DOHH2 (cell line): Measurements from ENCODE around the gene DSCAM.

Source experiments
- H3F3A ChIP-seq: fragments of 200-600 bp; sonication (generic), shearing (Covaris generic); 2 replicates; pipeline ENCODE4 v1.6.0; 2016; ENCODE audit warnings: antibody characterized with exemption, mild to moderate bottlenecking; ENCODE audit not compliant: control insufficient read depth, insufficient read depth
- H3K27ac ChIP-seq: fragments of 200-600 bp; sonication (generic); 2 replicates; pipeline ENCODE4 v1.5.1; 2014; ENCODE audit warnings: low read depth, mild to moderate bottlenecking, low read length, moderate library complexity
- H3K27me3 ChIP-seq: fragments of 200-600 bp; sonication (generic); 2 replicates; pipeline ENCODE4 v1.6.1; 2014; ENCODE audit warnings: mild to moderate bottlenecking, low read length, mixed read lengths; ENCODE audit not compliant: control insufficient read depth
- H3K36me3 ChIP-seq: fragments of 200-600 bp; sonication (generic); 2 replicates; pipeline ENCODE4 v1.6.1; 2014; ENCODE audit warnings: mild to moderate bottlenecking, low read length, moderate library complexity, mixed read lengths; ENCODE audit not compliant: control insufficient read depth
- H3K4me1 ChIP-seq: fragments of 200-600 bp; sonication (generic); 2 replicates; pipeline ENCODE4 v1.6.1; 2014; ENCODE audit warnings: mild to moderate bottlenecking, low read length, mixed read lengths; ENCODE audit not compliant: control insufficient read depth
- H3K4me2 ChIP-seq: fragments of 200-600 bp; sonication (generic); 2 replicates; pipeline ENCODE4 v1.6.0; 2014; ENCODE audit warnings: mild to moderate bottlenecking, low read length, moderate library complexity
- H3K4me3 ChIP-seq: fragments of 200-600 bp; sonication (generic); 2 replicates; pipeline ENCODE4 v1.5.1; 2014; ENCODE audit warnings: mild to moderate bottlenecking, low read length, mixed read lengths
- H3K79me2 ChIP-seq: fragments of 200-600 bp; sonication (generic); 2 replicates; pipeline ENCODE4 v1.6.1; 2014; ENCODE audit warnings: mild to moderate bottlenecking, low read length, mixed read lengths; ENCODE audit not compliant: control insufficient read depth
- H3K9me2 ChIP-seq: fragments of 200-600 bp; sonication (generic); replicated peaks from 2 replicates; pipeline ENCODE4 v1.6.1; 2014; ENCODE audit warnings: mild to moderate bottlenecking, low read length, mixed read lengths; ENCODE audit not compliant: control insufficient read depth
- H3K9me3 ChIP-seq: fragments of 200-600 bp; sonication (generic); 2 replicates; pipeline ENCODE4 v1.6.1; 2014; ENCODE audit warnings: antibody characterized with exemption, low read length, mixed read lengths; ENCODE audit not compliant: control insufficient read depth, insufficient read depth
- H4K20me1 ChIP-seq: fragments of 200-600 bp; sonication (generic); 2 replicates; pipeline ENCODE4 v1.6.0; 2014; ENCODE audit warnings: low read depth, mild to moderate bottlenecking, antibody characterized with exemption, low read length, moderate library complexity; ENCODE audit not compliant: control insufficient read depth, insufficient read depth
- CTCF ChIP-seq: fragments of 200-600 bp; sonication (generic); IDR thresholded peaks from one replicate; pipeline ENCODE4 v1.5.1; 2014; ENCODE audit warnings: antibody characterized with exemption, mild to moderate bottlenecking, low read depth, low read length; ENCODE audit not compliant: poor library complexity, severe bottlenecking
- EZH2phosphoT487 ChIP-seq: fragments of 200-600 bp; sonication (generic); IDR thresholded peaks from 2 replicates; pipeline ENCODE4 v1.6.1; 2017; ENCODE audit warnings: borderline replicate concordance, mild to moderate bottlenecking, antibody characterized with exemption, low read length, moderate library complexity, mixed read lengths

DSCAM gene

GRCh38 chr21:40373761-40374160 is 473.2 kb downstream of the DSCAM start:
- no peaks in the 10 kb centered on the region for H3K79me2 ChIP-seq
- no peaks in the 10 kb centered on the region for H3K4me1 ChIP-seq
- no peaks in the 10 kb centered on the region for H3K9me2 ChIP-seq
- no peaks in the 10 kb centered on the region for H3F3A ChIP-seq
- TF ChIP-seq CTCF (no peak), EZH2phosphoT487 (no peak)
- no peak overlapping the region for H3K27ac ChIP-seq
- no peak overlapping the region for H3K4me2 ChIP-seq
- H3K27me3 ChIP-seq = no peaks in the 10 kb centered on the region
- no peaks in the 10 kb centered on the region for H3K9me3 ChIP-seq
- no peaks in the 10 kb centered on the region for H3K36me3 ChIP-seq
- H3K4me3 ChIP-seq = no peak overlapping the region
- no peaks in the 10 kb centered on the region for H4K20me1 ChIP-seq

- Histone ChIP-seq H3F3A (no peaks in the 10 kb centered on the region), H3K27me3 (no peaks in the 10 kb centered on the region), H3K4me1 (no peaks in the 10 kb centered on the region), H3K9me2 (no peaks in the 10 kb centered on the region), H3K4me2 (no peak overlapping the region), H4K20me1 (no peaks in the 10 kb centered on the region), H3K36me3 (no peaks in the 10 kb centered on the region), H3K4me3 (no peak overlapping the region), H3K79me2 (no peaks in the 10 kb centered on the region), H3K27ac (no peak overlapping the region), H3K9me3 (no peaks in the 10 kb centered on the region)
- TF ChIP-seq CTCF = no peak
- TF ChIP-seq EZH2phosphoT487 = no peak
Observed at GRCh38 chr21:40372506-40372905, 474.5 kb downstream of the DSCAM start.

- Histone ChIP-seq H3K4me3 (no peak overlapping the region), H3K27ac (no peak overlapping the region), H3K79me2 (no peaks in the 10 kb centered on the region), H3K36me3 (no peaks in the 10 kb centered on the region), H3K9me3 (no peaks in the 10 kb centered on the region), H3K4me1 (no peaks in the 10 kb centered on the region), H3K9me2 (no peaks in the 10 kb centered on the region), H3F3A (no peaks in the 10 kb centered on the region), H3K27me3 (no peaks in the 10 kb centered on the region), H4K20me1 (no peaks in the 10 kb centered on the region), H3K4me2 (no peak overlapping the region)
- TF ChIP-seq CTCF (no peak), EZH2phosphoT487 (no peak)
Observed at GRCh38 chr21:40371329-40371728, 475.6 kb downstream of the DSCAM start.

- H3K4me1 ChIP-seq = no peaks in the 10 kb centered on the region
- no peak overlapping the region for H3K4me3 ChIP-seq
- no peaks in the 10 kb centered on the region for H3K36me3 ChIP-seq
- no peak overlapping the region for H3K4me2 ChIP-seq
- H3K9me3 ChIP-seq = no peaks in the 10 kb centered on the region
- H4K20me1 ChIP-seq = no peaks in the 10 kb centered on the region
- no peaks in the 10 kb centered on the region for H3F3A ChIP-seq
- no peak for TF ChIP-seq CTCF
- no peak for TF ChIP-seq EZH2phosphoT487
- no peaks in the 10 kb centered on the region for H3K79me2 ChIP-seq
- H3K27ac ChIP-seq = no peak overlapping the region
- no peaks in the 10 kb centered on the region for H3K9me2 ChIP-seq
- H3K27me3 ChIP-seq = no peaks in the 10 kb centered on the region
Observed at GRCh38 chr21:40356644-40357043, 490.3 kb downstream of the DSCAM start.
